ENCODE measurements around the gene VWF.
A peak's percentile ranks its signal among the peaks of the same experiment; 100 is the strongest.

The VWF gene

DNA sequence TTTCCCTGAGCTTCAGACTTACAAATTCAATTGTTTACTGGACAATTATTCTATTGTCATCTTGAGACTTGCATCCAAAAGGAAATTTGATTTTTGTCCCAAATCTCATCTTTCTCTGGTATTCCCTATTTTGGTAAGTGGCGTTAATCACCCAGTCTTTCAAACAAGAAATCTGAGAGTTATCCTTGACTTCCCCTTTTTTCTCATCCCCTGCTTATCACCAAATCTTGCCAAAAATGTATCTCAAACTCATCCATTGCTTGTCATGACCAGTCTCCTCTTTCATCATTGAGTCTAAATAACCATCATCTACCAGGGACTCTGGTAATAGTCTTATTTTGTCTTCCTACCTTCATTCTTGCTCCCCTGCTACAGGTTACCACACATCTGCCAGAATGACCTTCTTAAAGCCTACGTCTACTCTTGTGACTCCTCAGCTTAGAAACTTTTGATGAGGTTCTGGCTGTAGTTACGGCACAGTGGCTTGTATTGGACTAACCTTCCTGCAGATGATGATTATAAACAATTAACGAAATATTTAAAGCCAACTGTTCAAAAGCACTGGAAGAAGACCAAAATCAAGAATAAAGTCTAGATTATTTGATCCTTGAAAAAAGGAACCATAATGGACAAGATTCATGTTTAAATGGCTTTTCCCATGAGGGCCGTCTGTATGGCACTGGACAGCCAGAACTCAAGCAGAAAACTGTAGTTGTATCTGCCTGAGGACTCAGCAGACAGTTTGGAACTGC lies 170.5 kb downstream of the VWF start:
- DNase-seq: no peak
- intact Hi-C loops (cut with DNase I): no loop called here

DNA sequence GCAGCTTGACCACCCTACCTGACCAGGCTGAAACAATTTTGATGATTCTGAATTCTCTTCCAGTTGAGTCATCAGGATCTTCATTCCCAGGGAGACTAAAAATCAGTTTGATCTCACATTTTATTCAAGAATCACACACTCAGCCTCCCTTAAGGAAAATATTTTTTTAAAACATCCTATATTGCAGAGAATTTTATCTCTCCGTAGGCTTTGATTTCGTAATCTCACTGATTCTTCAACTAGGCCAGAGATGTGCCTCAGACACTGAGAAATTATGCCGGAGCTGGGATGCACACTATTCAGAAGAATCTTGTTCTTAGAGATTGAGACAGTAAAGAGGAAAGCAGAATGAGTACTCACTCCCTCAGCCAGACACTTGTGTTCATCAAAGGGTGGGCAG lies 172.4 kb downstream of the VWF start:
- intact Hi-C loops (cut with DNase I): no loop called here
- DNase-seq: no peak

DNA sequence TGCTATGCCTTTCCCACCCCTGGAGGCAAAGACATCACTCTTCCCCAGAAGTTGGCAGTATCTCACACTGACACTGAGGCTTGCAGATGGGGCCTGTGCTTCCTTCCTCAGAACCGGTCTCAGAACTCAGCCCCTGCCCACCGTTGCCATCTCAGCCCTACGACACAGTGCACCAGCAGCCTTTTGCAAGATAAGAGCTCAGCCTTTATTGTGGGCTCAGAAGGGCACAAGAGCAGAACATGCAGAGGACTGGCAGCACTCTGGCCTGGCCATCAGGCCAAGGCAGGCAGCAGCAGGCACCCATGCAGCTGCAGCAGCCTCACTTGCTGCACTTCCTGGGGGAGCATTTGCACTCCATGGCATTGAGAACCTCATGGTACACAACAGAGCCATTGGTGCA lies 175.8 kb downstream of the VWF start:
- intact Hi-C loops (cut with DNase I): no loop called here
- DNase-seq: no peak

DNA sequence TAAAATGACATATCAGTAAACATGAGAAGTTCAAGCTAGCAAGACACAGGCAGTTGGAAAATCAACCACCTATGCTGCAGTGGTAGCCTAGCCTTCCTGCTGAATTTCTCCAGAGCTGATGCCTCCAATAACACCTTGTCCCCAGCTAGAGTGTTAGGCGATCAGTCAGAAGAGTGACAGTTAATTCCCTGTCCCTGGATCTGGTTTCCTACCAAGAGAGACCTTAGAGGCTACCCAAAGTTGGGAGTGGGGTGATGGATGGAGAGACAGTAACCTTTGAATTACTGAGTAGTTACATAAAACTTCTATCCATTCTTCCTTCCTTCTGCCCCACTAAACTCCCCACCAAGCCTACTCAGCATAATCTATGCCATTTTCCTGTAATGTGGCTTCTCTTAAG lies 177.5 kb downstream of the VWF start:
- DNase-seq: no peak
- intact Hi-C loops (cut with DNase I): no loop called here

DNA sequence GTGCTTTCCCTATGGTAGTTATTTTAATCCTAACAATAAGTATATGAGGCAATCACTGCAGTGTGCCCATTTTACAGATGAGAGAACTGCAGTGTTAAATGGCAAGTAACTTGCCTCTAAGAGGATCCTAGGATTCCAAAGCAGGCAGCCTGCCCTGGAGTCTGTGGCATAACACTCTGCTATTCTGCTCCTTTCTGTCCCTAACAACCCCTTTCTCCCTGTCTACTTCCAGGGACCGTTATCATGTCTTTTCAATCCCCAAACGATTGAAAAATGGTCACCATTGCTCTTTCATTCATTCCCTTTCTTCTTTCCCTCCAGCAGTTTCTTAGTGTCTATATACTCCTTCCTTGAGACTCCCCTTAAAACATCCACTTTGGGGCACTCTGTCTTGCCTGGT lies 178.1 kb downstream of the VWF start:
- intact Hi-C loops (cut with DNase I): no loop called here
- DNase-seq: no peak

DNA sequence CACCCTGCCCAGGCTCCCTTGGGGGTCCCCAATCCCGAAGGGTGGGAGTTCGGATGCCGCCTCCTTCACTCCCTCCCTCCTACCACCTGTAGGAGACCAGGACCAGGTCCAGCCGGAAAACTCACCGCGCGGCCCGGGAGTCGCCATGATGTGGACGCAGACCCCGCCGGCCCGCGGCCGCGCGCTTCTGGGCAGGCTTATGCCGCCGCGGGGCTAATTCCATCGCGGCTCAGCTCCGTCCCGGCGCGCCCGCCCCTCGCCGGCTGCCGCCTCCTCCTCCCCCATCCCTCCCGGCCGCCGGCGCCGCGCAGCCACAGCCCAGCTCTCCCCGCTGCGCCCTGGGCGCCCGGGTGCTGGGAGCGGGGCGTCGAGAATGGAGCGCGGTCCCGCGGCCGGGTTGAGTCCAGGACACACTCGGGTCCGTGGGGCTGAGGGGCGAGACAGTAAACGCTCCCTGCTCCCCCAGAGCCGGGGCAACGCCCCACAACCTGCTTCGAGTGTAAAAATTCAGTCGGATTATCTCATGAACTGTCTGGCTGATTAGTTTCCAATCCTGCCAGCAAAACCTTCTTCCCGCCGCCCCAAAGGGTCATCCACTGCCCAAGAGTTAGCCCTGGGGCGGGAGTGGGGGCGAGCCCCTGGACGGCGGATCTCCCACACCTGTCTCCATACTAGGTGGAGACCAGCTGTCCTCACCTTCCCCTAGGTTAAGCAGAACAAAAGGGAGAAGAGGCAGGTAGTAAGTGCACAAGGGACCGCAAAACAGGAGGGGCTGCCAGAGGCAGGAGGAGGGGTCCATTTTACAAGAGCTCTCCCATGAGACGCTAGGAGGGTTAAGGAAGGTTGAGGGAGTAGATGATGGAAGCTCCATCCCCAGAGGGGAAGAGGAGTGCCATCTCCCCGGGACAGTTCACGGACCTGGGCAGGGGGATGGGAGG lies 179.1 kb downstream of the VWF start, which contains the start of gene ANO2:
Gene ANO2 (minus strand): TSS at position 189 of the 938 bp plus-strand sequence. CDS start 42 bp downstream, at position 147.
- peak in 10 of 42 donors; percentile 11 to 59 (median 20) for DNase-seq
- intact Hi-C loops (cut with DNase I): no loop called here

DNA sequence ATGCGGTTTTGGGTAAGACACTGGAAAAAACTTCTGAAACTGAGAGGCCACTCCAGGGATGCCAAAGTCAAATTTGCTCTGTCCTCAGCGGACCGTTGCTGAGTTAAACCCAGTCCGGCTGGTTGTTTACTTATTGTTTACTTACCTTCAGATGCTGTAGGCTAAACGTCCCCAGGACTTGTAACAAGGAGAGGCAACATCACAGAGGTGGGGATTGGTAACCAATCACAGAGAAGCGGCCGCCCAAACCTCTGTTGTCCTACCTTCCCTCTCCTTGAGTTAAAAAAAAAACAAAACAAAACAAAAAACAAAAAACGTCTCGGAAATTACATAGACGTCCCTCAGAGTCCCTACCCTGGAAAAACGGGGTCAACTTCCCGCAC lies 179.8 kb downstream of the VWF start:
- intact Hi-C loops (cut with DNase I): no loop called here
- DNase-seq: no peak

DNA sequence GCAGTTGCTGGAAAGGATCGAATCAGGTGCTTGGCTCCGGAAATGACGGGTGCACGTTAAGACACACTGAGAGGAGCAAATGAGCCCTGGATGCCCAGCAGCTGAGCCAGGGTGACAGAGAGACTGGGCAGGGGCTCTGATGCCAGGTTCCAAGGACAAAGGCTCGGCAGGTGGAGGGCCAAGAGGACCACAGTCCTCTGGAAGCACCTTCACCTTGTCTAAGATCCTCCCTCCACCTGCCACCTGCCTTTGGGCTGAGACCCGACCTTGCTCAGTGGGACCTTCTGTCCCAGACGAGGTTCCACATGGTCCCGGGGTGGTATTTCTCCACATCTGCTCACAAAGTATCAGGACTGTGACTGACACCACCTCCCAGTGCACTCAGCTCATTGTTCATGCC lies 180.4 kb downstream of the VWF start:
- no peak for DNase-seq
- intact Hi-C loops (cut with DNase I): no loop called here

DNA sequence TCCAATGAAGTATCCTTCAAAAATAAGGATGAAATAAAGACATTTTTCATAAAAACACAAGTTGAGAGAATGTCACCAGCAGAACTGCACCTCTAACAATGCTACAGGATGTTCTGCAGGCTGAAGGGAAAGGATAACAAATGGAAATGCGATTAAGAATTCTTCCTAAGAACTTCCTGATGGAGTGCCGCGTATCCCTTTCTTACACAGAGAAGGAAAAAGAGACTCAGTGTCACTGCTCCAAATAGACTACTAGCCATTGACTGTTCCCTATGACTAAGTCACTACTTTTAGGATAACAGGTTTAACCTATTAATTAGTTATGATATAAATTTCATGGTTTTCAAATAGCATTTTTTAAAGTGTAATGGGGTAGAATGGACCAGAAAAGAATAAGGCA lies 182.6 kb downstream of the VWF start:
- no peak for DNase-seq
- intact Hi-C loops (cut with DNase I): no loop called here

DNA sequence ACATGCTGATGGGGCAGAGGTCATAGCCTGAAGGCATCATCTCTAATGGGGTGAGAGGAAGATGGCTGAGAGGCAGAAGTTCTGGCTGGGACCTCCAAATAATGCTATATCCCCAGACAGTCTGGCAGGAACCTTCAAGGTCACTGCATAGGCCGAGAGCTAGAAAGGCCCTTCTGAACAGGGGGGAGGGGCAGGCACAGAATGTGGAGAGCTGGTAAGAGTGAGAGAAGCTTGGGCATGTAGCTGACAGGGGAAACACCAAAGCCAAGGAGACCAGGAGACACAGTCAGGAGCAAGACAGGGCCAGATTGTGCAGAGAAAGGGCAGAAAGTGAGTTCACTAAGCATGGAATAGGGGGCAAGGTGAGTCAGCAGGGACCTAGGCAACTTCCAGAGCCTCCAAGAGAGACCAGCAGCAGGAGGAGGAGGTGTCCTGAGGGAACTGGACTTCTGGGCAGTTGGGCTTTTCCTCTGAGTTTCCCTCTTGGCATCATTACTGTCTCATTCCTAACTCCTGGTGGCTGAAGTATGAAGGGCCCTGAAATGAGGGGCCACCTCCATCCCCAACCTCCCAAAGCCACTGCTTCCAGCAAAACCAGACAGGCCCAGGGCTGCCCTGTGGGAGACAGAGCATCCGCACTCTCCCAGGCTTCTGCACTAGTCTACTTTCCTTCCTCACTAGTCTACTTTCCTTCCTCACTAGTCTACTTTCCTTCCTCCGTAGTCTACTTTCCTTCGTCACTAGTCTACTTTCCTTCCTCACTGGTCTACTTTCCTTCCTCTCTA lies 196.5 kb downstream of the VWF start:
- intact Hi-C loops (cut with DNase I): no loop called here
- no peak for DNase-seq

DNA sequence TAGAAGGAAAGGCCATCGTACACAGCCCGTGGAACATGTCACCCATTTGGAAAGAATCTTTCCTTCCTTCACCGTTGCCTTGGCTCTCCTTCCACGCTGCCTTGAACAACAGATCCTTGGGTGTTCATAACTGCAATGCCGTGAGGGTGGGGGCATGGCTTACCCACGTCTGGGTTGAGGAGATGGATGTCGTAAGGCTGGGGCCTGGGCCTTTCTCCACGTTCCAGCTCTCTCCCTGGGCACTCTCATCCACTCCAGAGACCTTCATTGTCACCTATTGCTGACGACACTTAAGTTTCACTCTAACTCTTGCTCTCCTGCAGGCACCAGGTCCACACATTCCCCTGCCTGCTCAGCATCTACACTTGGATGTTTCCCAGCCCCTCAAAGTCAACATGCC lies 198.8 kb downstream of the VWF start:
- intact Hi-C loops (cut with DNase I): no loop called here
- no peak for DNase-seq

DNA sequence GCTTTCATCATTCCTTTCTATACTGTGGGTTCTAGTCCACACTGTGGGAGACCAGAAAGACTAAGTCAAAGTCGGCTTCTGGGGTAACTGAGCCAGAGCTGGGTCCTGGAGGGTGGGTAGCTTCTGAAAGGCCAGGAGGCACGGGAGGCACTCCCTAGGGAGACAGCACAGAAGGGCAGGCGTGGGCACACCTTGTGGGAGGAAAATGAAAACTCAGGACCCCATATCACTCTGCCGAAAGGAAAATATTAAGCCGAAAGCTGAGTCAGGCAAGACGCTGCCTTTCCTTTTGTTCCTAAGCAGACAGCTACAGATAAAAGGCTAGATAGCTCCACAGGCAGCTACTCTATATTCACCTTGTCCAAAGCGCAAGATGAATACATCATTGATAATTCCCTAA lies 200.1 kb downstream of the VWF start:
- DNase-seq: no peak
- intact Hi-C loops (cut with DNase I): no loop called here

DNA sequence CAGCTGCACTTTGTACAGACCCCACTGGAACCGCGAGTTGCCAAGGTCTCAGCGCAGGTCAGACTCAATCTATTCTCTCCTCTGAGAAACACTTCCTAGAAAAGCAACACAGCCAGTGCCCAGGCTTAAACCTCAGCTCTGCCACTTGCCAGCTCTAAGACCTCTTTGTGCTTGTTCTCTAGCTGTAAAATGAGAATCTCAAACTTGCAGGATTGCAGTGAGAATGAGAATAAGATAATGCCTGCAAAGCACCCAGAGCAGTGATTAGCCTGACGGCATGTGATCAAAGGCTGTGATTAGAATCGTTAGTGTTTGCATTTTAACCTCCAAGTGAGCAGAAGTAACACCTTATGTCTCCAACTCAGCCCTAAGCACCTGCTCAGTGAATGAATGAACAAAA lies 200.7 kb downstream of the VWF start:
- intact Hi-C loops (cut with DNase I): no loop called here
- peak in 1 of 42 donors; percentile 23 for DNase-seq

DNA sequence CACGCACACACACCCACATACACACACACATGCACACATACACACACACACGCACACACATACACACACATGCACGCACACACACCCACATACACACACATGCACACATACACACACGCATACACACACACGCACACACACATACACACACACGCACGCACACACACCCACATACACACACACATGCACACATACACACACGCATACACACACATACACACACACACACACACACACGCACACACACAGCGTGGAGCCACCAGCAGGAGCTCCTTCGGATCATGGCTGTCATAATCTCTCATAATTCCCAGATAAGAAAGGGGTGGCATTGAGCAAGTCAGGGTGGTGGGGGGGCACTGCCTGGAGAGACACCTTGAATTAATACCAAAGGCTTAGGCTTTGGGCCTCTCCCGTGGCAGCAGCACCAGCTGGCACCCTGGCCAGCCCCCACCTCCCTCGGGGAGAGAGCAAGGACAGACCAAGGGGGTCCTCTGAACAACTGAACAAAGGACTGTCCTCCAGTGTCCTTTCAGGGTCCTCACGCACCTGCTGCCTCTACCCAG lies 201.3 kb downstream of the VWF start:
- intact Hi-C loops (cut with DNase I): no loop called here
- no peak for DNase-seq

DNA sequence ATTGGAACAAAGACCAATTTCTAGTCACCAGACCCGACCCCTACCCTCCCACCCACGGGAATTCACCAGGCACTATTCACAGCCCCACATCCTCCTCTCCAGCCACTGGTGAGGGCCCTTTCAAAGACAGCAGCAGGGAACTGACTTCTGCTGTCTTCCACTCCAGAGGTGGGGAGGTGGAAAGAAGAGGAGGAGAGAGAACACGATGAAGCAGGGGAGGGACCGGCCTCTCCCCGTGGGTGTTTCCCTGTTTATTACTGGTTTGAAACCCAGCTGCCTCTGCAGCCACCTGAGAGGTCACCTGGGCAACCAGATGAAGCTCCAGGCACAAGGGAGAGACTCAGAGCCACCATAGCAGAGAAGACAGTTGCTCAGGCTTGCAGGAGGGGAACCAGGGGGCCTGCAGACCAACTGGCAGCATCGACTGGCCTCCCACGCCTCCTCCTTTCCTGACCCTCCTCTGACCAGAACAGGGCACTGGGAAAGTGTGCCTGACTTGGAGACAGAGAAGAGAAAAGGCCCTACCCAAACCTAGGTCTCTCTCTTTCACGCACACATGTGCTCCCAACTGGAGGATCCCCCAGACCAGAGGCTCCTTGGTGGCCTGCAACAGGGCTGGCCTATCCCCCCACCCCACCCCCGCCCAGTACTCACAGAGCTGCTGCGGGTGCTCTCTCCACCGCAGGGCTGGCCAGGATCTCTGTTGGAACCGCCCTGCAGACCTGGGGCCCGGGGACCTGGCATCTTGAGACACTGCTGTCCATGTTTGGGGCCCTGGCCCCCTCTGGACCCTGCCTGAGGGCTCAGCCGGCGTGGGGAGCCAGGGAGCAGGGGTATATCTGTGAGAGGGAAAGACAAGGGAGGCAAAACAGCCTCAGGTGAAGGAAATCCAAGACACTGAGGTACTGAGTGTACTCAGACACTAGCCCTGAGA lies 202.2 kb downstream of the VWF start:
- intact Hi-C loops (cut with DNase I): no loop called here
- peak in 13 of 42 donors; percentile 13 to 61 (median 30) for DNase-seq

DNA sequence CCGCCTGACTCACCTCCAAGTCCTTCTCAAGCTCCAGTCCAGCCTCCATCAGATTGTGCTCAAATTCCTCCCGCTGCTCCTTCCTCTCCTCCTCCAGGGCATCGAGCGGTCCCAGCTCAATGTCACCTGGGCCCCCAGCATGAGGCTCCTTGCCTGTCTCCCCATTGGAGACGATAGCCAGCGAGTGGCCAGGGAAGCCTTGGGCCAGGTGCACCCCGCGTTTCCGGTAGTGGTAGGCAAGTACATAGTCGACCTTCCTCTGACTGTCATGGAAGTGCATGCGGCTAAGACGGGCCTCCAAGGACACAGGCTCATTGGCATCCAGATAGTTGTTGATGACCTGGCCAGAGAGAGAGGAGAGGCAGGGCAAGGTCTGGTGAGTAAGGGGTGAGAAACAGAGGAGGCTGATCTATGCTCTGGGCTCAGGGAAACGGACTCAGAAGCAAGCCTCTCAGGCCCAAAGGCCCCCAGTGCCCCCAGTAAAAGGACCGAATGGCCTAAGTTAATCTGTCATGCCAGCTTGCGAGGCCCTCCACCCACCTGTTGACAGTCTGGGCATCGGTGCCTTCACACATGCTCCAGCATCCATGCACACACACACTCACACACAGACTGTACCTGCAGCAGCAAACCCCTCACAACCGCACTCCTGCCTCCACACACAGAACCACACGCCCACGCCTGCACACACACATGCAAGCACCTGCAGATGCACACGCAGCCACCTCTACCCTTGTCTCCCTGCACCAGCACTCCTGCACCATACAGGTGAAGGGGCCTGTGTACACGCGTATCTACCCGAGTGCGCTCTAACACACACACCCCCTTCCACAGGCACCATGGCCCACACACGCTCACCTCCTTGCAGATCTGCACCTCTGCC lies 203.2 kb downstream of the VWF start:
- peak in 40 of 42 donors; percentile 4 to 77 (median 52) for DNase-seq
- intact Hi-C loops (cut with DNase I): no loop called here

DNA sequence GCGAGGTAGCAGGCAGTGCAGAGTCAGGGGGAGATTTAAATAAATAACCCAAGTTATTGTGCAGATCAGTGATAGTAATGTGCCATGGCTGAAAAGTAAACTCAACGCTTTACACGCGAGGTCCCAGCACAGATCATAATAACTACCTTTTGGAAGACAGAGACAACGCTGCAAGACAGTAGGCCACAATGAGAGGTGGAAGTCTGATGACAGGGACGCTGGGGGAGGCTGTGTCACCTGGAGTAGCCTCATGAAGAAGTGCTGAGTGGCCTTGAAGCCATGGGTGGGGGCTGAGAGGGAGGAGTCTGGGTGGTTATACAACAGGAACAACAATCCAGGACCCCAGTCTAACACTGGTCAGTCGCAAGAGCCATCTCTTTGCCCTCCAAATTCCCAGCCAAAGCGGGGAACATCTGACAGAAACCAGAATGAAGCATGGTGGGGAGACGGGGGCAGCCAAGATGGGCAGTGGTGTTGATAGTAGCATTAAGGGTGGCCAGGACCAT lies 207.6 kb downstream of the VWF start:
- DNase-seq: no peak
- intact Hi-C loops (cut with DNase I): no loop called here
